SU-DHL-6 (cell line): ENCODE data around the gene TNMD.

Source experiments
- EZH2phosphoT487 ChIP-seq: fragments of 200-600 bp; sonication (generic), shearing (Covaris generic); conservative IDR thresholded peaks from 2 replicates; pipeline ENCODE4 v1.6.1; 2018; ENCODE audit warnings: mild to moderate bottlenecking, antibody characterized with exemption, low read length, moderate library complexity, mixed read lengths
- TF ChIP-seq, protein P1 (sequence below): fragments of 200-600 bp; sonication (generic); IDR thresholded peaks from one replicate; pipeline ENCODE4 v1.5.1; 2017; ENCODE audit warnings: antibody characterized with exemption, mild to moderate bottlenecking, low read length, moderate library complexity; ENCODE audit not compliant: insufficient read depth, poor library complexity, severe bottlenecking

DNA sequence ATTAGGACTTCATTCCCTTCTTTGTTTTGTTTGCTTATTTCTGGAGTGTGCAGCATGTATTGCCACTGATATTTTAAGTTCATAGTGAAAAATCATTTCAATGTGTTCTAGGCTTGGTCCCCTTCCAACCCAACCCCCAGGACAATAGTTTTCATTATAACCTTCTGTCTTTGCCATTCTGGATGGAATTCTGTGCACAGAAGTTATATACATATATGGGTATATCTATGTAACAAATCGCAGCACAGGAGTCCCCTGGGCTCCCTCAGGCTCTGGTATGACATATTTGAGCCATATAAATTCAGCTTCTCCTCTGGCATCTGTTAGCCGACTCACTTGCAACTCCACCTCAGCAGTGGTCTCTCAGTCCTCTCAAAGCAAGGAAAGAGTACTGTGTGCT, at the start of gene TNMD:
- TF ChIP-seq, protein P1, sequence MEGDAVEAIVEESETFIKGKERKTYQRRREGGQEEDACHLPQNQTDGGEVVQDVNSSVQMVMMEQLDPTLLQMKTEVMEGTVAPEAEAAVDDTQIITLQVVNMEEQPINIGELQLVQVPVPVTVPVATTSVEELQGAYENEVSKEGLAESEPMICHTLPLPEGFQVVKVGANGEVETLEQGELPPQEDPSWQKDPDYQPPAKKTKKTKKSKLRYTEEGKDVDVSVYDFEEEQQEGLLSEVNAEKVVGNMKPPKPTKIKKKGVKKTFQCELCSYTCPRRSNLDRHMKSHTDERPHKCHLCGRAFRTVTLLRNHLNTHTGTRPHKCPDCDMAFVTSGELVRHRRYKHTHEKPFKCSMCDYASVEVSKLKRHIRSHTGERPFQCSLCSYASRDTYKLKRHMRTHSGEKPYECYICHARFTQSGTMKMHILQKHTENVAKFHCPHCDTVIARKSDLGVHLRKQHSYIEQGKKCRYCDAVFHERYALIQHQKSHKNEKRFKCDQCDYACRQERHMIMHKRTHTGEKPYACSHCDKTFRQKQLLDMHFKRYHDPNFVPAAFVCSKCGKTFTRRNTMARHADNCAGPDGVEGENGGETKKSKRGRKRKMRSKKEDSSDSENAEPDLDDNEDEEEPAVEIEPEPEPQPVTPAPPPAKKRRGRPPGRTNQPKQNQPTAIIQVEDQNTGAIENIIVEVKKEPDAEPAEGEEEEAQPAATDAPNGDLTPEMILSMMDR = no peak
- TF ChIP-seq EZH2phosphoT487 = no peak
